ENCODE measurements around the gene OR10G7. TPM values are rescaled to one million over a fixed set of nuclear protein-coding genes. Genes with fewer than 3 reads are reported as not detected.

OR10G7 gene
- not detected for total RNA-seq

- peaks cover 8% of the 10 kb centered on the region for H3K27me3 Mint-ChIP-seq (ENCODE audit: low read depth)
- intact Hi-C loops (cut with micrococcal nuclease), result no loop called here
- no peaks in the 10 kb centered on the region for H3K36me3 Mint-ChIP-seq (ENCODE audit: low read depth)
- CTCF ChIA-PET, result interaction anchor here (0.9 kb wide), 1 partner anchor 31 kb away, joined by 3 read pairs; no protein-coding TSS in a partner anchor
- no peak for DNase-seq
- no peak within 1 kb of the TSS for H3K4me3 Mint-ChIP-seq
- H3K4me1 Mint-ChIP-seq (ENCODE audit: low read depth), result no peaks in the 10 kb centered on the region
- H3K9me3 Mint-ChIP-seq, result no peaks in the 10 kb centered on the region
- H3K27ac Mint-ChIP-seq, result no peak within 1 kb of the TSS
Observed at GRCh38 chr11:124041254-124041653, at the start of gene OR10G7. TSS of gene OR10G7 (minus strand) at chr11:124041325. CDS start at chr11:124039001, 2,324 bp downstream.

GRCh38 chr11:124085997-124086846 lies 45.1 kb upstream of the OR10G7 start:
- no peaks in the 10 kb centered on the region for H3K4me1 Mint-ChIP-seq (ENCODE audit: low read depth)
- H3K27ac Mint-ChIP-seq, result no peak overlapping the region
- no peak overlapping the region for H3K4me3 Mint-ChIP-seq
- intact Hi-C loops (cut with micrococcal nuclease), result no loop called here
- CTCF ChIA-PET, result no interaction called here
- peaks cover 16% of the 10 kb centered on the region for H3K27me3 Mint-ChIP-seq (ENCODE audit: low read depth)
- no peaks in the 10 kb centered on the region for H3K36me3 Mint-ChIP-seq (ENCODE audit: low read depth)
- no peak for DNase-seq
- no peaks in the 10 kb centered on the region for H3K9me3 Mint-ChIP-seq

- Mint-ChIP-seq H3K4me3 (no peak overlapping the region), H3K27me3 (ENCODE audit: low read depth) (peaks cover 12% of the 10 kb centered on the region), H3K36me3 (ENCODE audit: low read depth) (no peaks in the 10 kb centered on the region), H3K9me3 (no peaks in the 10 kb centered on the region), H3K4me1 (ENCODE audit: low read depth) (no peaks in the 10 kb centered on the region), H3K27ac (no peak overlapping the region)
- DNase-seq, result no peak
- CTCF ChIA-PET, result interaction anchor here (1.2 kb wide), 1 partner anchor 14 kb away, joined by 3 read pairs; no protein-coding TSS in a partner anchor
- intact Hi-C loops (cut with micrococcal nuclease), result no loop called here
Observed at GRCh38 chr11:124085583-124085982, 44.5 kb upstream of the OR10G7 start.

GRCh38 chr11:124082371-124082770 lies 41.2 kb upstream of the OR10G7 start:
- intact Hi-C loops (cut with micrococcal nuclease), result no loop called here
- Mint-ChIP-seq H3K27ac (no peak overlapping the region), H3K9me3 (no peaks in the 10 kb centered on the region), H3K4me1 (ENCODE audit: low read depth) (no peaks in the 10 kb centered on the region), H3K4me3 (no peak overlapping the region), H3K27me3 (ENCODE audit: low read depth) (peaks cover 20% of the 10 kb centered on the region), H3K36me3 (ENCODE audit: low read depth) (no peaks in the 10 kb centered on the region)
- CTCF ChIA-PET, result interaction anchor here (0.8 kb wide), 1 partner anchor 11 kb away, joined by 4 read pairs; no protein-coding TSS in a partner anchor
- DNase-seq, result no peak

- H3K36me3 Mint-ChIP-seq (ENCODE audit: low read depth), result no peaks in the 10 kb centered on the region
- peaks cover 24% of the 10 kb centered on the region for H3K27me3 Mint-ChIP-seq (ENCODE audit: low read depth)
- no peak for DNase-seq
- CTCF ChIA-PET, result no interaction called here
- H3K27ac Mint-ChIP-seq, result no peak overlapping the region
- H3K9me3 Mint-ChIP-seq, result no peaks in the 10 kb centered on the region
- H3K4me3 Mint-ChIP-seq, result no peak overlapping the region
- no peaks in the 10 kb centered on the region for H3K4me1 Mint-ChIP-seq (ENCODE audit: low read depth)
- intact Hi-C loops (cut with micrococcal nuclease), result no loop called here
Observed at GRCh38 chr11:124081483-124081882, 40.4 kb upstream of the OR10G7 start.

GRCh38 chr11:124080327-124081001 lies 39.3 kb upstream of the OR10G7 start:
- H3K36me3 Mint-ChIP-seq (ENCODE audit: low read depth), result no peaks in the 10 kb centered on the region
- H3K9me3 Mint-ChIP-seq, result no peaks in the 10 kb centered on the region
- intact Hi-C loops (cut with micrococcal nuclease), result no loop called here
- H3K4me3 Mint-ChIP-seq, result no peak overlapping the region
- H3K4me1 Mint-ChIP-seq (ENCODE audit: low read depth), result no peaks in the 10 kb centered on the region
- H3K27me3 Mint-ChIP-seq (ENCODE audit: low read depth), result peaks cover 30% of the 10 kb centered on the region
- no peak for DNase-seq
- H3K27ac Mint-ChIP-seq, result no peak overlapping the region
- CTCF ChIA-PET, result no interaction called here

GRCh38 chr11:124079631-124080326 lies 38.7 kb upstream of the OR10G7 start:
- no peak for DNase-seq
- Mint-ChIP-seq H3K27me3 (ENCODE audit: low read depth) (peaks cover 35% of the 10 kb centered on the region), H3K9me3 (no peaks in the 10 kb centered on the region), H3K4me3 (no peak overlapping the region), H3K4me1 (ENCODE audit: low read depth) (no peaks in the 10 kb centered on the region), H3K27ac (no peak overlapping the region), H3K36me3 (ENCODE audit: low read depth) (no peaks in the 10 kb centered on the region)
- CTCF ChIA-PET, result no interaction called here
- intact Hi-C loops (cut with micrococcal nuclease), result loop anchor here (10.0 kb wide), 1 partner anchor 335 kb away; the partner anchor contains the start of gene ZNF202

GRCh38 chr11:124078591-124078990 lies 37.5 kb upstream of the OR10G7 start:
- DNase-seq, result no peak
- H3K9me3 Mint-ChIP-seq, result no peaks in the 10 kb centered on the region
- no peaks in the 10 kb centered on the region for H3K4me1 Mint-ChIP-seq (ENCODE audit: low read depth)
- peaks cover 30% of the 10 kb centered on the region for H3K27me3 Mint-ChIP-seq (ENCODE audit: low read depth)
- no peak overlapping the region for H3K27ac Mint-ChIP-seq
- CTCF ChIA-PET, result no interaction called here
- H3K4me3 Mint-ChIP-seq, result no peak overlapping the region
- intact Hi-C loops (cut with micrococcal nuclease), result loop anchor here (10.0 kb wide), 1 partner anchor 334 kb away; the partner anchor contains the start of gene ZNF202
- H3K36me3 Mint-ChIP-seq (ENCODE audit: low read depth), result no peaks in the 10 kb centered on the region

GRCh38 chr11:124077266-124077665 lies 36.1 kb upstream of the OR10G7 start:
- intact Hi-C loops (cut with micrococcal nuclease), result loop anchor here (10.0 kb wide), 1 partner anchor 332 kb away; the partner anchor contains the start of gene ZNF202
- no peak overlapping the region for H3K27ac Mint-ChIP-seq
- no peak for DNase-seq
- no peaks in the 10 kb centered on the region for H3K36me3 Mint-ChIP-seq (ENCODE audit: low read depth)
- no peaks in the 10 kb centered on the region for H3K9me3 Mint-ChIP-seq
- CTCF ChIA-PET, result interaction anchor here (0.6 to 1.0 kb wide), 2 partner anchors 9 to 96 kb away, joined by 3 read pairs; no protein-coding TSS in a partner anchor
- no peaks in the 10 kb centered on the region for H3K4me1 Mint-ChIP-seq (ENCODE audit: low read depth)
- H3K4me3 Mint-ChIP-seq, result no peak overlapping the region
- H3K27me3 Mint-ChIP-seq (ENCODE audit: low read depth), result peaks cover 31% of the 10 kb centered on the region

GRCh38 chr11:124075841-124076651 lies 34.9 kb upstream of the OR10G7 start:
- H3K27ac Mint-ChIP-seq, result no peak overlapping the region
- no peaks in the 10 kb centered on the region for H3K9me3 Mint-ChIP-seq
- peaks cover 29% of the 10 kb centered on the region for H3K27me3 Mint-ChIP-seq (ENCODE audit: low read depth)
- intact Hi-C loops (cut with micrococcal nuclease), result loop anchor here (10.0 kb wide), 1 partner anchor 331 kb away; the partner anchor contains the start of gene ZNF202
- H3K36me3 Mint-ChIP-seq (ENCODE audit: low read depth), result no peaks in the 10 kb centered on the region
- CTCF ChIA-PET, result interaction anchor here (2.3 kb wide), 1 partner anchor 118 kb away, joined by 17 read pairs; no protein-coding TSS in a partner anchor
- peak; percentile 22 for DNase-seq
- peaks cover 3% of the 10 kb centered on the region for H3K4me1 Mint-ChIP-seq (ENCODE audit: low read depth)
- peak overlapping the region; percentile 41 for H3K4me3 Mint-ChIP-seq

- intact Hi-C loops (cut with micrococcal nuclease), result loop anchor here (10.0 kb wide), 1 partner anchor 331 kb away; the partner anchor contains the start of gene ZNF202
- H3K36me3 Mint-ChIP-seq (ENCODE audit: low read depth), result no peaks in the 10 kb centered on the region
- peaks cover 29% of the 10 kb centered on the region for H3K27me3 Mint-ChIP-seq (ENCODE audit: low read depth)
- no peak overlapping the region for H3K4me3 Mint-ChIP-seq
- no peaks in the 10 kb centered on the region for H3K9me3 Mint-ChIP-seq
- H3K27ac Mint-ChIP-seq, result no peak overlapping the region
- CTCF ChIA-PET, result interaction anchor here (2.3 kb wide), 1 partner anchor 119 kb away, joined by 17 read pairs; no protein-coding TSS in a partner anchor
- DNase-seq, result no peak
- peaks cover 4% of the 10 kb centered on the region for H3K4me1 Mint-ChIP-seq (ENCODE audit: low read depth)
Observed at GRCh38 chr11:124075492-124075840, 34.3 kb upstream of the OR10G7 start.

All from activated naive CD4-positive, alpha-beta T cell treated with anti-CD3 and anti-CD28 coated beads for 36 hours (primary cell).